AG04450 (cell line): ENCODE data around the gene SP5. TPM values are rescaled to one million over a fixed set of nuclear protein-coding genes. Genes with fewer than 3 reads are reported as not detected.

Experiments used
- CTCF ChIA-PET: fragments of 300-600, 350-600 bp; formaldehyde crosslinking; extraction: SDS; loops from one replicate; lab custom pipeline; 2022; ENCODE audit warnings: antibody characterized with exemption, inconsistent platforms; lab: Charles Lee
- POLR2A ChIA-PET: fragments of 350-600 bp; formaldehyde crosslinking; extraction: SDS; loops from one replicate; lab custom pipeline; 2021; ENCODE audit warnings: antibody characterized with exemption, inconsistent platforms; lab: Yijun Ruan, JAX
- DNase-seq: peaks from one replicate; pipeline ENCODE4 v3.0.0-alpha.2; 2011; ENCODE audit warnings: low read depth, low spot score
- H3K27ac ChIP-seq: one replicate; pipeline ENCODE4 v1.5.1; 2012; ENCODE audit warnings: low read depth, low read length, control low read depth
- H3K27me3 ChIP-seq: one replicate; pipeline ENCODE4 v1.6.0; 2012; ENCODE audit warnings: low read length; ENCODE audit not compliant: control insufficient read depth, insufficient read depth
- H3K4me3 ChIP-seq: 2 replicates; pipeline ENCODE4 v1.5.1; 2011; ENCODE audit warnings: mild to moderate bottlenecking, low read depth, low read length, control low read depth
- H3K9me3 ChIP-seq: 2 replicates; pipeline ENCODE4 v1.5.1; 2012; ENCODE audit warnings: low read length; ENCODE audit not compliant: control insufficient read depth, insufficient read depth
- CTCF ChIP-seq: IDR thresholded peaks from 2 replicates; pipeline ENCODE4 v1.5.1; 2011; ENCODE audit warnings: low read depth, low read length, control low read depth, inconsistent platforms
- polyA plus RNA-seq: library from polyadenylated mRNA; depleted of rRNA; stranded (reverse); fragments of >200 nt; gene quantifications from 2 replicates; pipeline ENCODE4 v1.2.3, GENCODE V29; 2011; rRNA removed
- small RNA-seq: library from RNA; depleted of rRNA; stranded (forward); fragments of <200 nt; gene quantifications from one replicate; pipeline ENCODE3, GENCODE V24; 2012; ENCODE audit warnings: low read depth; ENCODE audit not compliant: insufficient read length

SP5 gene
- polyA plus RNA-seq, 1 experiment: not detected

- Histone ChIP-seq H3K27me3 (peaks cover 3% of the 10 kb centered on the region), H3K27ac (no peak overlapping the region), H3K4me3 (no peak overlapping the region), H3K9me3 (no peaks in the 10 kb centered on the region)
- TF ChIP-seq CTCF: no peak
- CTCF ChIA-PET: no interaction called here
- DNase-seq: no peak
- POLR2A ChIA-PET: no interaction called here
Measured at GRCh38 chr2:170761572-170761971, 46.4 kb downstream of the SP5 start.

- Histone ChIP-seq H3K9me3 (no peaks in the 10 kb centered on the region), H3K4me3 (no peak overlapping the region), H3K27ac (no peak overlapping the region), H3K27me3 (peaks cover 3% of the 10 kb centered on the region)
- no peak for DNase-seq
- no peak for TF ChIP-seq CTCF
- CTCF ChIA-PET: interaction anchor here (0.5 to 0.7 kb wide), 2 partner anchors 23 to 37 kb away, joined by 4 to 8 read pairs; no protein-coding TSS in a partner anchor
- POLR2A ChIA-PET: interaction anchor here (0.5 kb wide), 1 partner anchor 1066 kb away, joined by 4 read pairs; no protein-coding TSS in a partner anchor
Measured at GRCh38 chr2:170762760-170763159, 47.6 kb downstream of the SP5 start.

GRCh38 chr2:170763232-170763631 is 48.1 kb downstream of the SP5 start:
- Histone ChIP-seq H3K9me3 (no peaks in the 10 kb centered on the region), H3K27me3 (peaks cover 5% of the 10 kb centered on the region), H3K27ac (no peak overlapping the region), H3K4me3 (no peak overlapping the region)
- no peak for TF ChIP-seq CTCF
- no peak for DNase-seq
- POLR2A ChIA-PET: interaction anchor here (0.5 kb wide), 1 partner anchor 1066 kb away, joined by 4 read pairs; no protein-coding TSS in a partner anchor
- CTCF ChIA-PET: interaction anchor here (0.6 kb wide), 1 partner anchor 12 kb away, joined by 3 read pairs; no protein-coding TSS in a partner anchor

- Histone ChIP-seq H3K27ac (no peak overlapping the region), H3K9me3 (no peaks in the 10 kb centered on the region), H3K4me3 (no peak overlapping the region), H3K27me3 (peaks cover 5% of the 10 kb centered on the region)
- ChIA-PET CTCF (no interaction called here), POLR2A (no interaction called here)
- no peak for DNase-seq
- TF ChIP-seq CTCF: no peak
Measured at GRCh38 chr2:170764880-170765261, 49.7 kb downstream of the SP5 start.

- ChIA-PET POLR2A (no interaction called here), CTCF (interaction anchor here (0.5 to 0.7 kb wide), 2 partner anchors 86 to 358 kb away, joined by 3 read pairs; no protein-coding TSS in a partner anchor)
- Histone ChIP-seq H3K27me3 (peaks cover 13% of the 10 kb centered on the region), H3K27ac (no peak overlapping the region), H3K9me3 (no peaks in the 10 kb centered on the region; the same call in 1 of the 2 replicates), H3K4me3 (no peak overlapping the region)
- TF ChIP-seq CTCF: no peak
- DNase-seq: no peak
Measured at GRCh38 chr2:170766693-170767092, 51.6 kb downstream of the SP5 start.

Small RNA genes lying within 50 kb of the gene (small RNA-seq; reads per million reads assigned to genes)
- not detected for gene RF02271

Other genes starting within 250 kb of the SP5 start
- gene ERICH2, start 55.0 kb downstream of the SP5 start, polyA plus RNA-seq: not detected in 2 replicates
- gene GAD1, start 101.5 kb downstream of the SP5 start, polyA plus RNA-seq: not detected in 2 replicates
- 173 and 222 TPM in 2 replicates for gene GORASP2, start 213.9 kb downstream of the SP5 start, polyA plus RNA-seq